Mononuclear cell (primary cell): Measurements from ENCODE around the gene NUDCD2. TPM values are rescaled to one million over a fixed set of nuclear protein-coding genes. Genes with fewer than 3 reads are reported as not detected.
"Not testable (repeated sequence)": the region's sequence is repeated elsewhere in the genome, so short reads cannot be mapped to it uniquely, and the experiment has no call there.

Experiments
- H3K27me3 ChIP-seq: 2 replicates; pipeline ENCODE4 v1.6.0; 2011; ENCODE audit warnings: low read length, control low read depth; ENCODE audit not compliant: insufficient read depth
- H3K4me1 ChIP-seq: 2 replicates; pipeline ENCODE4 v1.5.1; 2011; ENCODE audit warnings: mild to moderate bottlenecking, low read length, control low read depth; ENCODE audit not compliant: insufficient read depth
- H3K4me3 ChIP-seq: 2 replicates; pipeline ENCODE4 v1.5.1; 2011; ENCODE audit warnings: mild to moderate bottlenecking, low read length, moderate library complexity
- H3K9me3 ChIP-seq: 2 replicates; pipeline ENCODE4 v1.5.1; 2011; ENCODE audit warnings: low read depth, mild to moderate bottlenecking, control low read depth, low read length
- total RNA-seq: library from RNA; depleted of rRNA; stranded (reverse); fragments of >200 nt; gene quantifications from one replicate; pipeline ENCODE4 v1.2.3, GENCODE V29; 2012

The NUDCD2 gene
- total RNA-seq, 1 donor: 11.4 TPM

DNA sequence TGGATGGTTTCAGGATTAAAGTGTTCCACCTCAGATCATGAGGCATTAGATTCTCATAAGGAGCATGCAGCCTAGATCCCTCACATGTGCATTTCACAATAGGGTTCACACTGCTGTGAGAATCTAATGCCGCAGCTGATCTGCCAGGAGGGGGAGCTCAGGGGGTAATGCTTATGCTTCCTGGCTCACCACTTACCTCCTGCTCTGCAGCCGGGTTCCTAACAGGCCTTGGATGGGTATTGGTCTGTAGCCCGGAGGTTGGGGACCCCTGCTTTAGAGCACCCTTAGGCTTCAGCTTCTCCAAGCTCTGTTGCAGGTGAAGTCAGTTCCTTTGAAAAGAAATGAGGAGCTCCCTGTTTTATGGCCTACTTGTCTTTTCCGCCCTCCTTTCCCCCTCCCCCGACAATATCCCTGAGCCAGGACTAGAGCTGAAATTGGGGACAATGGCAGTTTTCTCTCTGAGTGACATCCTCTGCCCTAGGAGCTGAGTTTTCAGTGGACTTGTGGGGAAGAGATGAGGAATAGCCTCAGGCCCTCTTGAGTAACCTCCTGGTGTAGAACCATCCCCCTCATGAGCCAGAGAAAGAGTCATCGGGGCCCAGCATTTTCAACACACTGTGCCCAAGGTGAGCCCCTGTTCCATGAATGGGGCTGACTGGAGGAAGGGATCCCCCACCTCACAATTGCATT is 29.3 kb upstream of the NUDCD2 start:
- Histone ChIP-seq H3K4me1 (no peaks in the 10 kb centered on the region), H3K9me3 (no peaks in the 10 kb centered on the region), H3K27me3 (no peaks in the 10 kb centered on the region), H3K4me3 (no peak overlapping the region)

DNA sequence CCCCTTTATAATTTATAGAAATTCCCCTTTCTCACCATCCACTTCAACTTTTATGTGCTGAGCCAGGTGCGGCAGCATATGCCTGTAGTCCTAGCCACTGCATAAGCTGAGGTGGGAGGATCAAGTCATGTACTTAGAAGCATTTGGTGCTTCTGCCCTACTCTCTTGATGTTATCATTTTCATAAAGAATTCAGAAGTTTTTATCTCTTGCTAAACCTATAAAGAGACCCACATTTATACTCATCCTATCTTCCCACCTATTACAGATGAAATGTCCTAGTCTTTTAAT is 19.0 kb upstream of the NUDCD2 start:
- Histone ChIP-seq H3K4me3 (no peak overlapping the region), H3K9me3 (no peaks in the 10 kb centered on the region), H3K4me1 (no peaks in the 10 kb centered on the region), H3K27me3 (no peaks in the 10 kb centered on the region)

DNA sequence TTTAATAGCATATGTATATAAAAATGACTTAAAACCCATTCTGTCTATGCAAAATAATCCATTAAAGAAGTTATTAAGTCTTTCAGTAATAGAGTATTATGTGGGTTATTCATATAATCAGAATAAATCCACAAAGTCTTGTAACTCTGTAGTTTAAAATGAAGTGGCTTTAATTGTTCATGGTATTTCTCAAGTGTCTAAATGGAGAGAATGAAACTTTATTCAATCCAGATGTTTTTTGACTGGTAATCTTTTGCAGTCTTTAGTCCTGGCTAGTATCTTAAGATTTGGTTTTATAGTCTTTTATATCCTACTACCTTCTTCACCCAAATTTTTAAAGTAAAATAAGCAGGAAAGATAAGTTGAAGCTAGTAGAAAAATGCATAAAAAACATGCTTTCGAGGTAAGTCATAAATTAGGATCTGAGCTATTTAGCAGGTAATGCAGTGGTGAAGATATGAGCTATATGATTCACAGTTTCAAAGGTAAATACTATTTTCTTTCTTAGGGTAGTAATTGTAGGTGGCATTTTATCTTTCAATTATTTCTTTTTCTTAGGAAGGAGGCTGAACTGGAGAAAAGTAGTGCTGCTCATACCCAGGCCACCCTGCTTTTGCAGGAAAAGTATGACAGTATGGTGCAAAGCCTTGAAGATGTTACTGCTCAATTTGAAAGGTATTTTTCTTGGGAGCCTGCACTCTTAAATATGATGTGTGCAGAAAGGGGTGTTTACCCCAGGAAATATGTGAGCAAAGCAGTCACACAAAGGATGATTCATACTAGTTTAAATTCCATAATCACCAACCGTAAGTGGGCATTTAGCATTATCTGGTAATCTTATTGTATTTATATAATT is 18.5 kb upstream of the NUDCD2 start:
- no peaks in the 10 kb centered on the region for H3K27me3 ChIP-seq

DNA sequence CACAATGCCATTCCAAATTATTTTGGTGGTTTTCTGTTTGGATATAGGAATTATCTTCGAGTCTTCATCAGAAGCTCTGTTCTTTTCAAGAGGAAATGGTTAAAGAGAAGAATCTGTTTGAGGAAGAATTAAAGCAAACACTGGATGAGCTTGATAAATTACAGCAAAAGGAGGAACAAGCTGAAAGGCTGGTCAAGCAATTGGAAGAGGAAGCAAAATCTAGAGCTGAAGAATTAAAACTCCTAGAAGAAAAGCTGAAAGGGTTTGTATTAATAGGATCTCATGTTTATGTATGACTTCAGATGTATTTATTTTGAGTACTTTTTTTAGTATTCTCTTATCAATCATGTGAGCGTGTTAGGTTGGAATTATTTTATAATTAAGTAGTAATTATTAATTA is 15.5 kb upstream of the NUDCD2 start:
- H3K27me3 ChIP-seq: no peaks in the 10 kb centered on the region
- H3K9me3 ChIP-seq: no peaks in the 10 kb centered on the region
- no peak overlapping the region for H3K4me3 ChIP-seq
- H3K4me1 ChIP-seq: no peaks in the 10 kb centered on the region

More for the DNA sequence above, 18.5 kb upstream of the NUDCD2 start:
- H3K9me3 ChIP-seq: no peaks in the 10 kb centered on the region
- H3K4me3 ChIP-seq: no peak overlapping the region
- no peaks in the 10 kb centered on the region for H3K4me1 ChIP-seq

DNA sequence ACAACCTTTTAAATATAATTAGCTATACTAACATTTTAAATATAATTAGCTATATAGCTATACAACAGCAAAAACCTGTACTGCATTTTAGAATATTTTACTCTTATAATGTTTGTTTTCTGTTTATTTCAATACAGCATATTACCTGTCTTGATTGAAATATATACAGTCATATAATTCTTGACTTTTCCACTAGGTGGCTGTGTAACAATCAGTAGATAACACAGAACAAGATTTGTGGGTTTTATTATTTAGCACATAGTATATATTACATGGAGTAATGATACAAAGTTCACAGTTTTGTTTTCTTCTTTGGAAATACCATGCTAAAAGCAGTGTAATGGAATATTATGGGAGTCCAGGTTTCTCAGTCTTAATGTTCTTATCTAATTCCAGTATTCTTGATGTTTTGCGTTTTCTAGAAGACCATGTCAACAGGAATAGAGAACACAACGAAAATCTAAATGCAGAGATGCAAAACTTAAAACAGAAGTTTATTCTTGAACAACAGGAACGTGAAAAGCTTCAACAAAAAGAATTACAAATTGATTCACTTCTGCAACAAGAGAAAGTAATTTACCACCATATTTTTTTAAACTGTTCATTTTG is 13.8 kb upstream of the NUDCD2 start:
- H3K4me1 ChIP-seq: no peaks in the 10 kb centered on the region
- no peak overlapping the region for H3K4me3 ChIP-seq
- H3K9me3 ChIP-seq: no peaks in the 10 kb centered on the region
- H3K27me3 ChIP-seq: no peaks in the 10 kb centered on the region

DNA sequence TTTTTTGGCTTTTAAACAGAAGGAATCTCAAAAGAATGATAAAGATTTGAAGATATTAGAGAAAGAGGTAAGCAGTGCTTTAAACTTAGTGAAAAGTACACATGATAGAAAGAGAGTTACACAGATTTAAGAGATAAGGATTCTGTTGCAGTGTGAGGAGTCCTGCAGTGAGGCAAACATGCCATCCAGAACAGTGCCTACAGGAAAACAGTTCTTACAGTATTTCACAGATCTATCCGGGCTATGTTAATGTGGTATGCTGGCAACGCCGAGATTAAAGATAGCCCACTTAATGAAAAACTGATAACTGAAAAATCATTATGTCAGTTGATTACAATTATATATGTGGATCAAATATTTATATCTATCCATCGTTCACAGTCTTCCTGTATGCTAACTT is 7.8 kb upstream of the NUDCD2 start:
- Histone ChIP-seq H3K4me3 (no peak overlapping the region), H3K9me3 (no peaks in the 10 kb centered on the region), H3K4me1 (peaks cover 2% of the 10 kb centered on the region), H3K27me3 (no peaks in the 10 kb centered on the region)

DNA sequence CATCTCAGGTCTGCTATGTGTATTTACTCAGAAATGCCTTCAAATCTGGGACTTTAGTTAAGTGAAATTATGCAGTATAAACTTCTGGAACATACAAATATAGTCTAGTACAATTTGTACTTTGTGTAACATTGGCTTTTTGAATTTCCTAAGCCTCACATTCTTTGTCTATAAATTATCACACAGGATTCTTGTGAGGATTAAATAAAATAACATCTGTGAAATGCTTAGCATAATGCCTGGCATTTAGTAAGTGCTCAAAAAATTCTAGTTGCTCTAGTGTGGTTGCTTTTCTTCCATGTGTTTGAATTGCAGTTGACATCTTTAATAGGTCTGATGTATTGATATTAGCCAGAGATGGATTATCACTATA is 3.1 kb upstream of the NUDCD2 start:
- Histone ChIP-seq H3K4me1 (peaks cover 33% of the 10 kb centered on the region), H3K9me3 (no peaks in the 10 kb centered on the region), H3K4me3 (no peak overlapping the region), H3K27me3 (no peaks in the 10 kb centered on the region)

DNA sequence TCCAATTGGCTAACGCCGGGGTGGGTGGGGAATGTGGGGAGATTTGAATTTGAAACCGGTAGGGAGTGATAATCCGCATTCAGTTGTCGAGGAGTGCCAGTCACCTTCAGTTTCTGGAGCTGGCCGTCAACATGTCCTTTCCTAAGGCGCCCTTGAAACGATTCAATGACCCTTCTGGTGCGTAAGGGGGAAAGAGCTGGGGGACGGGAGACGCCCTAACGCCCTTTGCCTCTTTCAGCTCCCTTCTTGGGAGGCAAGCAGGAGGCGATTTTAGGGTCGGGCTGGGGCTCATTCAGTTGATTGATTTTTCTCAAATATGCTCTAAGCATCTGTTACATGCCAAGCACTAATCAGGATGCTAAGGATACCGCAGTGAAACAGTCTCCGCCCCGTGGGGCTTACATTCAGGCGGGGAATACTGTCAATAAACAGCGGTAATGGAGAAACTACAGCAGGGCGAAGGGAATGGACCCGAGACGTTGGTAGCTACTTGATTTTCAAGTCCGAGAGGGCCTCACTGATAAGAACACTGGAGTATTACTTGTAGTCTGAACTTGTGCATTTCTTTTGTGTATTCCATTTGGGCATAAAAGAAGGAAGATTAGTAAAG is 765 bp upstream of the NUDCD2 start, which contains the start of gene HMMR:
HMMR (plus strand) TSS at position 71 of the 610 bp plus-strand sequence; CDS start at position 132, 61 bp downstream.
- H3K9me3 ChIP-seq: no peaks in the 10 kb centered on the region
- H3K4me3 ChIP-seq: peak within 1 kb of the TSS; percentile 96
- no peaks in the 10 kb centered on the region for H3K27me3 ChIP-seq
- H3K4me1 ChIP-seq: peaks cover 36% of the 10 kb centered on the region

DNA sequence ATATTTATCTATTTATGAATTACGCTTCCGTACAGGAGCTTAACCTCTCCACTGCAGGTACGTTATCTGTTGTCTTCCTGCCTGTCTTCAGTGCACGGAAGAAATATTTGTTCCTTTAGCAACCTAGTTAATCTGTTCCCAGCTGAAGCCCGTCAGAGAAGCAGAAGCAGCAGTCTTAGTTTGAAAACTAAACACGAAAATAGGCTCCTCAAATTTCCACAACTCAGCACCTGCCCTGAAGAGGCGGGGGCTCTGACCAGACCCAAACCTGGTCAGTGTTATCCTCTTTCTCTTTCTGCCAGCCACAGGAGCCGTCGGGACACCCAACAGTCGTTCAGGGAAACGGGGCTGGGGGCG is 462 bp downstream of the NUDCD2 start:
- Histone ChIP-seq H3K4me3 (peak overlapping the region; percentile 96), H3K9me3 (no peaks in the 10 kb centered on the region), H3K4me1 (peaks cover 36% of the 10 kb centered on the region), H3K27me3 (no peaks in the 10 kb centered on the region)

DNA sequence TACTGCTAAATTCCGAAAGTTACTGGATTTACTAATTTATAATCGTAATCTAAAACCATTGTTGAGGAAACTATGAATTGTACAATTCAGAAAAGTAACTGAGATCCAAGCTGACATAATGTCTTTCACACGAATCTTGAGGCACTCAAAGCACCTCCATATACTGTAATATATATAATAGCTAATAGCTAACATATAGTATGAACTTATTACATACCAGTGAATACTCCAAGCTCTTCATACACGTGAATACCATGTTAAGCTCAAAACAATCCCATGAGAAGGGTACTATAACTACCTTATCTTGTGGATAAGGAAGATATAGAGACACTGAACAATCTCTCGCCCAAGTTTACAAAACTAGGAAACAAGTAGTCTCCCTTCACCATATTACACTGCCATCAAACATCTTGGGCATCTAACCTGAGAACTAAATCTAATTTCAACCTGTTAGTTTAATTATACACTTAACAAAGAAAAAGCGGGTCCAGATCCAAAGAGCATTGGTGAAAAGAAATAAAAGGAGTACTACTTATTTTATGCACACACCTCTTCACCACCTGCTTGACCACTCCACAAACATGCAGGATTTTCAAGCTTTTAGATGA is 1.0 kb downstream of the NUDCD2 start:
- peaks cover 36% of the 10 kb centered on the region for H3K4me1 ChIP-seq
- H3K4me3 ChIP-seq: peak overlapping the region; percentile 96
- no peaks in the 10 kb centered on the region for H3K9me3 ChIP-seq
- H3K27me3 ChIP-seq: no peaks in the 10 kb centered on the region

DNA sequence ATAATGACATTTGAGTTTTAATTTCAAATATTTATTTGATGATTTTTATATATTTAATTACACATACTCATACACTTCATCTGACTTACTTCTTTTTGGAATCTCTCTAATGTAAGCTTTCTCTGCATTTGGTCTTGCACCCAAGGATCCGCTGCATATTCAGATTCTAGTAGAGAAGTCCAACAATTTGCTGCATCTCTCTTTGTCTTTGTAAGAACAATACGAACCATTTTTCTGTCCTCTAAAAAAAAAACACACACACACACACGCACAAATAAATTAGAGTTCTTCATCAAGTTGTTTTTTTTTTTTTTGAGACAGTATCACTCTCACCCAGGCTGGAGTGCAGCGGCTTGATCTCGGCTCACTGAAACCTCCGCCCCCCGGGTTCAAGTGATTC is 3.1 kb downstream of the NUDCD2 start:
- no peaks in the 10 kb centered on the region for H3K9me3 ChIP-seq
- H3K4me3 ChIP-seq: no peak overlapping the region
- H3K27me3 ChIP-seq: no peaks in the 10 kb centered on the region
- peaks cover 26% of the 10 kb centered on the region for H3K4me1 ChIP-seq

DNA sequence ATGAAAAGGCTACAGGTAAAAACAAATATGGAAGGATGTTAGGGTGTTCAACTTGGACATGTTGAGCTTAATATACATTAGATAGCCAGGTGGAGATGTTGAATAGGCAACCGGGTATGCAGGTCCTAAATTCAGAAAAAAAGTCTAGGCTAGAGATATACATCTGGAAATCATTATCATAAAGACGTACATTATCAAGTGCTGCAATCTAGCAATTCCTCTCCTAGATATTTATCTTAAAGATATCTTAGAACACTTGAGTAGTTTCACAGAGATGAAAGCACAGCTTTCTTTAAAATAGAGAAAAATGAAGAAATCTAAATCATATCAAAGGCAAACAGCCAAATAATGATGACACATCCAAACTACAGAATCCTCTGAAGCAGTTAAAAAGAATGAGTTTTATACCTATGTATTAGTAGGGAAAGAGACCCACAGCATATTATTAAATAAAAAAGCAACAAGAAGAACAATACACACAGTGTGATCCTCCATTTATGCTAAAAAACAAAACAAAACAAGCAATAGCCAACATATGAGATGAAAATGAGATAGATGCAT is 3.8 kb downstream of the NUDCD2 start:
- Histone ChIP-seq H3K9me3 (no peaks in the 10 kb centered on the region), H3K27me3 (no peaks in the 10 kb centered on the region), H3K4me1 (peaks cover 25% of the 10 kb centered on the region), H3K4me3 (no peak overlapping the region)

DNA sequence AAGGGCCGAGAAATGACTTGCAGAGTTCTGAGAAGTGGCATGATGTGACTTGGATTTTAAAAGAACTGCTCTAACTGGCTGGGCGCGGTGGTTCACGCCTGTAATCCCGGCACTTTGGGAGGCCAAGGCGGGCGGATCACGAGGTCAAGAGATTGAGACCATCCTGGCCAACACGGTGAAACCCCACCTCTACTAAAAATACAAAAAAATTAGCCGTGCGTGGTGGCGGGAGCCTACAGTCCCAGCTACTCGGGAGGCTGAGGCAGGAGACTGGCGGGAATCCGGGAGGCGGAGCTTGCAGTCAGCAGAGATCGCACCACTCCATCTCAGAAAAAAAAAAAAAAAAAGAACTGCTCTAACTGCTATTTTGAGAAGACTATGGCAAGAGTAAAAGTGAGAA is 4.5 kb downstream of the NUDCD2 start:
- H3K4me1 ChIP-seq: peaks cover 19% of the 10 kb centered on the region
- not testable (repeated sequence) for H3K27me3 ChIP-seq, H3K9me3 ChIP-seq, H3K4me3 ChIP-seq

DNA sequence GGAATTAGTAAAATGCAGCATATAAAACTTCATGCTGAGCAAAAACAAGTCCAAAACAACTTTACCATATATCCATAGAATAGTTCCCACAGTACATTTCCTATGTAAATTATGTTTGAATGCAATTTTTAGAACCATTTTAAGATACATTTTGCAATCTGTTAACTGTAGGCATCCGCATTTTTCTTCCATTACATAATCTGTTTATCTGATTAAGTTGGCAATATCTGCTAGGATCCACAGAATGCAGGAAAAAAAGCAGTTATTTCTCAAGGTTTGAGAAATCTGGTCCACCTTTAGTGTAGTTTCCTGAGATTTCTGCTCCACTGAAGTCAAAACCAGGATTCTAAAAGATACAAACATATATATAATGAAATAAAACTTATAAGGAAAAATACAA is 6.2 kb downstream of the NUDCD2 start:
- no peaks in the 10 kb centered on the region for H3K27me3 ChIP-seq
- no peaks in the 10 kb centered on the region for H3K9me3 ChIP-seq
- peaks cover 10% of the 10 kb centered on the region for H3K4me1 ChIP-seq
- H3K4me3 ChIP-seq: no peak overlapping the region

DNA sequence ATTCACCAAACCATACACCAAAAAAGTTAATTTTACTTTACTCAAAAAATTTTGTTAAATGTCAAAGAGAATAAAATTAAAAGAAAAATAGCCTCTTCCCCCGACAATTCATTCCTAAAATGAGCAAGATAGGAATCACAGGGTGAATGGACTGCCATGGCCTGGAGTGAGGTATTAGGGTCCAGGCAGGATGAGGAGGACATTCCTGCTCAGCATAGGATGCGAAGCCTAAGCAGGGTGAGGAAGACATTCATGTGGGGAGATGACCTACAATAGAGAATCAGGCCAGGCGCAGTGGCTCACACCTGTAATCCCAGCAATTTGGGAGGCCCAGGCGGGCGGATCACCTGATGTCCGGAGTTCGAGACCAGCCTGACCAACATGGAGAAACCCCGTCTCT is 8.4 kb downstream of the NUDCD2 start:
- no peaks in the 10 kb centered on the region for H3K27me3 ChIP-seq
- no peak overlapping the region for H3K4me3 ChIP-seq
- H3K9me3 ChIP-seq: no peaks in the 10 kb centered on the region
- no peaks in the 10 kb centered on the region for H3K4me1 ChIP-seq
